SK-N-MC (cell line): ENCODE results near the gene PIAS4.

ENCODE experiments used
- DNase-seq: peaks from one replicate; pipeline ENCODE4 v3.0.0-alpha.2; 2011; ENCODE audit warnings: low read depth, low spot score
- H3K27ac ChIP-seq: fragments of 200-600 bp; sonication (generic); 2 replicates; pipeline ENCODE4 v1.5.1; 2016; ENCODE audit warnings: mixed run types
- H3K36me3 ChIP-seq: fragments of 200-600 bp; sonication (generic); 2 replicates; pipeline ENCODE4 v1.6.1; 2017; ENCODE audit warnings: antibody characterized with exemption, low read length, mixed read lengths; ENCODE audit not compliant: insufficient read depth
- H3K4me3 ChIP-seq: fragments of 200-600 bp; sonication (generic); 2 replicates; pipeline ENCODE4 v1.5.1; 2016
- H3K9ac ChIP-seq: fragments of 200-600 bp; sonication (generic); 2 replicates; pipeline ENCODE4 v1.8.0; 2017; ENCODE audit warnings: mixed run types, mixed read lengths; ENCODE audit not compliant: insufficient read length
- H3K9me3 ChIP-seq: fragments of 200-600 bp; sonication (generic); 2 replicates; pipeline ENCODE4 v1.6.1; 2017; ENCODE audit warnings: low read depth, mild to moderate bottlenecking, antibody characterized with exemption, low read length, moderate library complexity, mixed read lengths
- EZH2 ChIP-seq: fragments of 200-600 bp; sonication (generic); IDR thresholded peaks from one replicate; pipeline ENCODE4 v1.6.1; 2017; ENCODE audit warnings: antibody characterized with exemption
- FOXP2 ChIP-seq: optimal IDR thresholded peaks from 2 replicates; pipeline ENCODE3; 2011; ENCODE audit warnings: mild to moderate bottlenecking, moderate library complexity; ENCODE audit not compliant: insufficient read depth; ENCODE audit errors: extremely low read length, control extremely low read depth
- POLR2AphosphoS5 ChIP-seq: IDR thresholded peaks from 2 replicates; pipeline ENCODE4 v1.6.1; 2012; ENCODE audit warnings: mild to moderate bottlenecking, low read depth, low read length, borderline replicate concordance

Gene PIAS4

GRCh38 chr19:4007021-4007835, at the start of gene PIAS4:
Gene PIAS4, plus strand, starts transcription at chr19:4007736. Its CDS starts 25 bp downstream, at chr19:4007761.
- H3K9me3 ChIP-seq, result no peaks in the 10 kb centered on the region
- H3K36me3 ChIP-seq, result no peaks in the 10 kb centered on the region; the same call in 1 of the 2 replicates
- peak within 1 kb of the TSS; percentile 84 for H3K9ac ChIP-seq
- H3K4me3 ChIP-seq, result peak within 1 kb of the TSS; percentile 98
- TF ChIP-seq EZH2, result no peak
- peak; percentile 91; the same call in 1 of the 2 replicates for TF ChIP-seq POLR2AphosphoS5
- TF ChIP-seq FOXP2, result no peak
- peak within 1 kb of the TSS; percentile 70; the same call in 1 of the 2 replicates for H3K27ac ChIP-seq
- DNase-seq, result peak; percentile 59

GRCh38 chr19:3958836-3959765, 48.4 kb upstream of the PIAS4 start:
- TF ChIP-seq POLR2AphosphoS5 (no peak), FOXP2 (no peak), EZH2 (no peak)
- H3K9ac ChIP-seq, result no peak overlapping the region
- no peak overlapping the region for H3K27ac ChIP-seq
- H3K4me3 ChIP-seq, result no peak overlapping the region
- no peaks in the 10 kb centered on the region for H3K9me3 ChIP-seq
- no peak for DNase-seq
- H3K36me3 ChIP-seq, result peaks cover 18% of the 10 kb centered on the region; the same call in 1 of the 2 replicates

- no peak overlapping the region for H3K27ac ChIP-seq
- no peaks in the 10 kb centered on the region for H3K9me3 ChIP-seq
- peaks cover 18% of the 10 kb centered on the region; the same call in 1 of the 2 replicates for H3K36me3 ChIP-seq
- no peak overlapping the region for H3K9ac ChIP-seq
- no peak for DNase-seq
- TF ChIP-seq POLR2AphosphoS5, result no peak
- TF ChIP-seq FOXP2, result no peak
- no peak for TF ChIP-seq EZH2
- no peak overlapping the region for H3K4me3 ChIP-seq
Observed at GRCh38 chr19:3959766-3960131, 47.8 kb upstream of the PIAS4 start.

- Histone ChIP-seq H3K27ac (no peak overlapping the region), H3K9ac (no peak overlapping the region), H3K9me3 (no peaks in the 10 kb centered on the region), H3K4me3 (no peak overlapping the region), H3K36me3 (peaks cover 22% of the 10 kb centered on the region; the same call in 1 of the 2 replicates)
- TF ChIP-seq EZH2 (no peak), POLR2AphosphoS5 (no peak), FOXP2 (no peak)
- no peak for DNase-seq
Observed at GRCh38 chr19:3961007-3961406, 46.5 kb upstream of the PIAS4 start.

GRCh38 chr19:3963458-3964255, 43.9 kb upstream of the PIAS4 start:
- no peak for DNase-seq
- Histone ChIP-seq H3K9ac (no peak overlapping the region), H3K9me3 (no peaks in the 10 kb centered on the region), H3K4me3 (no peak overlapping the region), H3K36me3 (peaks cover 37% of the 10 kb centered on the region; the same call in 1 of the 2 replicates), H3K27ac (no peak overlapping the region)
- TF ChIP-seq POLR2AphosphoS5 (no peak), EZH2 (no peak), FOXP2 (no peak)

GRCh38 chr19:3964256-3965194, 43.0 kb upstream of the PIAS4 start:
- Histone ChIP-seq H3K4me3 (no peak overlapping the region), H3K9ac (no peak overlapping the region), H3K27ac (no peak overlapping the region), H3K36me3 (peaks cover 37% of the 10 kb centered on the region; the same call in 1 of the 2 replicates), H3K9me3 (no peaks in the 10 kb centered on the region)
- TF ChIP-seq POLR2AphosphoS5, result no peak
- no peak for TF ChIP-seq FOXP2
- TF ChIP-seq EZH2, result no peak
- DNase-seq, result no peak
